COLO668 (cell line): ENCODE measurements around the gene USP36.

Source experiments
- DNase-seq: peaks from one replicate; lab custom pipeline; 2025; ENCODE audit not compliant: unreplicated experiment; lab: John Stamatoyannopoulos, UW

USP36 gene

DNA sequence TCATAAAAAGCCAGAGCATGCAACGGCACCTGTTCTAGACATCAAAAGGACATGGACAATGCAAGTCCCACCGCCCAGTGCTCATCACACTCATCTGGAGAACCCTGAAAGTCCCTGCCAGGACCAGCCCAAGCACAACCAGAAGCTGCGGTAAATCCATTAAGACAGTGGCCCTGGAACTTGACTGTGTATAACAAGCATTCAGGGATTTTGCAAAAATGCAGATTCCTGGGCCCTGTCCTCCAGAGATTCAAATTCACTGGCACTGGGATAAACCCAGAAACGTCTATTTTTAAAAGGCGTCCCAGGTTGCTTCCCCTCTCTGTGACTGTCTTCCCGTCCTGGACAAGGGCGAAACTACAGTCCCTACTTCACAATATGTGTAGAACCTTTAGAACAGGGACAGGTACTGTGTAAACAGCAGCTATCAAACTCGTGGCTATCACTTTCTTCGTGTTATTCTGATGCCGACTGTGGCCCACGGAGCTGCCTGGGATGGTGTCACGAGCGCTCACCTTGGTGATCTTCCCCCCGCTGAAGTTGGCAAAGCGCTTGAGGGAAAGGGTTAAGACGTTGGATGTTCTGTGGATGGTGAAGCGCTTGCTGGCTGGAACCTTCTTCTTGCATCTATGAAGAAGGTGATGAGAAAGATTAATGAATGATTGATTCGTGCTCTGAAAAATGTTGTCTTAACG, 22.3 kb downstream of the USP36 start:
- DNase-seq: no peak

DNA sequence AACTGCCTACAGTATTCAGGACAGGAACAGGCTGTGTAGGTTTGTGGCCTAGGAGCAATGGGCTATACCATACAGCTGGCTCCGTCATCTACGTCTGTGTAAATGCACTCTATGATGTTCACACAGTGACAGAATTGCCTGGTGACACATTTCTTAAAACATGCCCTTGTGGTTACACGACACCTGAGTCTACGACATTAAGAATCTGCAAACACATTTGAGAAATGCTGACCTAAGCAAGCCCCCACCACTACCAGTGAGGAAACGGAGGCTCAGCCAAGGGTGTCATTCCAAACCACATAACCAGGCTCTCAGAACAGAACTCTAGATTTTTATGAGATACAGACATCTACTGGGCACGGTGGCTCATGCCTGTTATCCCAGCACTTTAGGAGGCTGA, 23.5 kb downstream of the USP36 start:
- DNase-seq: no peak

DNA sequence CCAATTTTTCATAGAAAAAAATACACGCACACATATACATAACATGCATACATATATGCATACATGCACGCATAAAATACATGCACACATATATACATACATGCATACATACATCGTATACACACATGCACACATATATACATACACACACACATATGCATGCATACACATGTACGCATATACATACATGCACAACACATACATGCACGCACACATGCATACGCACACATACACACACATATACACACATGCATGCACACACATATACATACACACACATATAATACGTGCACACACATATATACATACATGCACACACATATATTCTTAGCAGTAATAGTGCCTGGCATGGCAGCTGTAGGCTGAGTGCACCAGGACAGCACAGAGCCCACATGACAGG, 24.9 kb downstream of the USP36 start:
- DNase-seq: no peak

DNA sequence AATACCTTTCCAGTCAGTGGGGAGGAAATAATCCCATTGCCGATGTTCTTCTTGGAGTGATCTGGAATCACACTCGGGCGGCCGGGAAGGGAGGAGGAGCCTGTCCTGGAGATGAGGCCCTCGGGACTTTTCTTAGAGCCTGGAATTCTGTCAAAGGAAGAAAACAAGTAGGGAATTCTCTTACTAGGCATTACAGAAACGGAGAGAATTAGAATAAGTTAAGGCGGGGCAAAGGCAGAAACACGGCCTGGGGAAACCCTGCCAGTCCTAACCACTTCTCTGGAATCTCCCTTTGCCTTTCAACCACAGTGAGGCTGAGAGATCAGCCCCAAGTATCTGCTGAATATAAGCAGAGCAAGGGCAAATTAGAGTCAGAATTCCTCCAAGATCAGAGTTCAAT, 27.8 kb downstream of the USP36 start:
- no peak for DNase-seq

DNA sequence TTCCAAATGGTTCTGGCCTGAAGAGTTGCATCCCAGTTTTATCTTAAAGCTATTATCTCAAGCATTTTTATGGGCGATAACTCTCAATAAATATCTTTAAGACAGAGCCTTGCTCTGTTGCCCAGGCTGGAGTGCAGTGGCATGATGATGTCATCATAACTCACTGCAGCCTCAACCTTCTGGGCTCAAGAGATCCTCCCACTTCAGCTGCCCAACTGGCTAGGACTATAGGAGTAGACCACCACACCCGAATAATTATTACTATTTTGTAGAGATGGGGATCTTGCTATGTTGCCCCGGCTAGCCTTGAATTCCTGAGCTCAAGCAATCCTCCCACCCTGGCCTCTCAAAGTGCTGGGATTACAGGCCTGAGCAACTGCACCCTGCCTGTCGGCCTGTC, 32.5 kb downstream of the USP36 start:
- DNase-seq: no peak

DNA sequence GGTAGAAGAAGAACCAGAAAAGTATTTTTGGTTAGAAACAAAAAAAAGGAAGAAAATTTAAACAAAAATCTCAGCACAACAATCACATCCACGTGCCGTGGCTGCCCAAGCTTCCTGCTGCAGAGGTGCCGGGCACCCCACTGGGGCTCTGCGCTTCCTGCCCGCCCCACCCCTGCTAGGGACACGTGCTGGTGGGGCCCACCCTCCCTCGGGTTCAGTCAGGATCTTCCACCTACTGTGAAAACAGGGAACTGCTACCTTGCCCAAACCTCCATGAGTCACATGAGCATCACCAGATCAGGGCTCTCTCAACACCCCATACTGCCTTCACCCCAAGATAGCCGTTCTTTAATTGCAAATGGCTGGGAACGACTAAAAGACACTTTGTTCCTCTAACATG, 34.2 kb downstream of the USP36 start:
- no peak for DNase-seq

DNA sequence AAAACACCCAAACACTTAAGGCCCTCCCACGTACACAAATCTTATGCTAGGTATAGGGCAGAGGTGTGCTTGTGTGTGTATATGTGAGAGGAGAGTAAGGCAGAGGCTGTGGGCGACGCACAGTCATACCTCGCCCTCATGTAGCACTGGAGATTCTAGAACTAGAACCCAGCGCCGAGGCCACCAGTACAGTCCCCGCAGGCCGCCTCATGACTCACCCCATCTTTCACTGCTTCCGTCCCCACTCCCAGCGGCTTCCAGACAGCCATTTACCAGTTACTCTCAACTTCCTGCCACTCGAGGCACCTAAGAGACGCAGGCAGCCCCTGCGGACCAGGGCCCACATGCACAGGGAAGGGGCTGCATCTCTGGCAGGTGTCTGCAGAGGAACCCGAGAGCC, 35.3 kb downstream of the USP36 start:
- no peak for DNase-seq

DNA sequence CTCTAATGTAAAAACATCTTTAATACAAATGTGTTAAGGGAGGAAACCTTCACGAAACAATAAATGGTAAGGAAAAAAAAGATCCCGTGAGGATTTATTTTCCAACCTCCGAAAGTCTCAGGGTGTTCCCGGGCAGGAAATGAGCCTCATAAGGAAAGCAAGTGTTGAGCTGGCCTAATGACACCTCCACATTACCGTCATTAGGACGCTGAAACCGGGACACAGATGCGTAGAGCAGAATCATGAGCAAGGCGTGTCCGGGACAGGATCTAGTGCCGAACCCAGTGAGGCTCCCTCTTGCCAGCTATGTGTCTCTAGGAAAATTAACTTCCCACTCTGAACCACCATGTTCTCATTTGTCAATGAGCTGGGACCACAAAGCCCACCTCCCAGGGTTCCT, 35.8 kb downstream of the USP36 start:
- DNase-seq: no peak

DNA sequence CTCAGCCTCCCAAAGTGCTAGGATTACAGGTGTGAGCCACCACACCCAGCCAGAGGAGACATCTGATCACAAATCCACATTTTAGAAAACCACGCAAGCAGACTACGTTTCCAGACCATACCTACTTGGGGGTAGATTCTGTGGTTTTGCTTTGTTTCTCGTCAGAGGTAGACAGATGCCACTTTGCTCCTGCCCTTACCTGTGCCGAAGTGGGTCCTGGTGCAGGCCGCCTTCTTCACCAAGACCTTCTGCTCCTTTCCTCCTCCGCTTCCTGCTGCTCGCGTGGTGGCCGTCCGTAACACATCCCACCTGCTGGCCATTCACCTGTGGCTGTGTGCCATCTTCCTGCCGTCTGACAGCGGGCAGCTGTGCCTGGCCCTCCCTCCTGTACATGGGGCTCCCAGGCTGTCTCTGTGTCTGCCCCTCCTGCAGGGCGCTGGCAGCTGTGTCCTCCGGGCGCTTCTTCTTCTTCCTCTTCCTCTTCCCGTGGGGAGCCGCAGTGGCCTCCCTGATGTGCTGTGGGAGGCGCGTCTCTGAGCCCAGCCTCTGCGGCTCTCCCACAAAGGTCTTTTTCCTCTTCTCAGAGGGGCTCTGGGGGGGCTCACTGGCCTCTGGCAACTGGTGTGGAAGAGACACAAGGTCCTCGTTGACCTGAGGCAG, 37.3 kb downstream of the USP36 start:
- no peak for DNase-seq

DNA sequence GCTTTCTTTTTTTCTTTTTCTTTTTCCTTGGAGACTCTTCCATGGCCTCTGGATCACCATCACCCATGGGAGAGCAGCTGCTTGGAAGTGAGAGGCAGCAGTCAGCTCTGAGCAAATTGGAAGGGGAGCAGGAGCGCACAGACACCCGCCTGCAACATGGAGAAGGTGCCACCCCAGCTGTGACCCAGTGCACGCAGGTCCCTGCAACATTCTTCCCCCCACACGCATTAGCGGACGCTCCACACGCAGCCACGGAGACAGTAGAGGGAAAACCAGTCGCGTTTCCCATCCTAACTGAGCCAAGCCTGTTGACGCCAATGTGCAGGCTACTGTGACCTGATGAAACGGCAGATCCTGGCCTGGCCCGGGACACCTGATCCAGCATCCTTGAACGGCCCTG, 38.2 kb downstream of the USP36 start:
- DNase-seq: no peak

DNA sequence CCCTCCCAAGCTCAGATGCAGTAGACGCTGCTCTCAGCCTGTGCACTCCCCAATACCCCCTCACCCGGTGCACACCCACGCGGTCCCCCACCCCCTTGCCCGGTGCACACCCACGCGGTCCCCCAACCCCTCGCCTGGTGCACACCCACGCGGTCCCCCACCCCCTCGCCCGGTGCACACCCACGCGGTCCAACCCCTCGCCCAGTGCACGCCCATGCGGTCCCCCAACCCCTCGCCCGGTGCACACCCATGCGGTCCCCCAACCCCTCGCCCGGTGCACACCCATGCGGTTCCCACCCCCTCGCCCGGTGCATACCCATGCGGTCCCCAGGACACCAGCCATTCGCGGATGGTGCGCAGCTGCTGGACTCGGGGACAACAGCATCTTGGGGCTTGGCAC, 38.6 kb downstream of the USP36 start:
- no peak for DNase-seq

DNA sequence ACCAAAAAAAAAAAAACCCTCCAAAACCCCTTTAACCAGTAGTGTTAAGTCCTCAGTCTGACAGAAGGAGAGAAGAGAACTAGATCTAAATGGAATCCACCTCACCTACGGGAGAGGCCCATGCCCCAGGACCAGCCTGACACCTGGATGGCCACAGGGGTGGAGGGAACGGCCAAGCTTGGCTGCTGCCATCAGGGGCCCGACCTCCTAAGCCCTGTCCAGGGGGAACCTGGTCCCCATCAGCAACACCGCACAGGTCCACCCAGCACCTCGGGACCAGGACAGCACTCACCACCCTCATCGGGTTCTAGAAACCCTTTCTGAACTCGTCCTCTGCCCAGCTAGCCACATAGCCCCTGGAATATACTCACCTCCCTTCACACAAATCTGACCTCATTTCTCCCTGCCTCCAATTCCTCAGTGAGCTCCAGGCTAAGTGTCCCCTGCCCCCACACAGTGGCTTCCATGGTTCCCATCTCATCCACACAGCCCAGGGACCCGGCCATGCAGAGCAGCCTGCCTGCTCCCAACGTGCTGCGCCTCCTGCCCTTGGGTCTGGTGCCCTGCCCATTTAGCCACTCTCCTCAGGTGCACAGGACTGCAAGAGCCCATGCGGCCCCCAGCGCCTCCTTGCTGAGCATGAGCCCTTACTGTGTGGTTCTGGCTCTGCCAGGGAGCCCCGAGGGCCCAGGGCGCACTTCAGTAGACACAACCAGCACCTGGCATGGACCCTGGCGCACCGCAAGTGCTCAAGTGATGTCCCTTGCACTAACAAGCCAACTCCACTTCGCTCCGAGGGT, 40.3 kb downstream of the USP36 start:
- no peak for DNase-seq

DNA sequence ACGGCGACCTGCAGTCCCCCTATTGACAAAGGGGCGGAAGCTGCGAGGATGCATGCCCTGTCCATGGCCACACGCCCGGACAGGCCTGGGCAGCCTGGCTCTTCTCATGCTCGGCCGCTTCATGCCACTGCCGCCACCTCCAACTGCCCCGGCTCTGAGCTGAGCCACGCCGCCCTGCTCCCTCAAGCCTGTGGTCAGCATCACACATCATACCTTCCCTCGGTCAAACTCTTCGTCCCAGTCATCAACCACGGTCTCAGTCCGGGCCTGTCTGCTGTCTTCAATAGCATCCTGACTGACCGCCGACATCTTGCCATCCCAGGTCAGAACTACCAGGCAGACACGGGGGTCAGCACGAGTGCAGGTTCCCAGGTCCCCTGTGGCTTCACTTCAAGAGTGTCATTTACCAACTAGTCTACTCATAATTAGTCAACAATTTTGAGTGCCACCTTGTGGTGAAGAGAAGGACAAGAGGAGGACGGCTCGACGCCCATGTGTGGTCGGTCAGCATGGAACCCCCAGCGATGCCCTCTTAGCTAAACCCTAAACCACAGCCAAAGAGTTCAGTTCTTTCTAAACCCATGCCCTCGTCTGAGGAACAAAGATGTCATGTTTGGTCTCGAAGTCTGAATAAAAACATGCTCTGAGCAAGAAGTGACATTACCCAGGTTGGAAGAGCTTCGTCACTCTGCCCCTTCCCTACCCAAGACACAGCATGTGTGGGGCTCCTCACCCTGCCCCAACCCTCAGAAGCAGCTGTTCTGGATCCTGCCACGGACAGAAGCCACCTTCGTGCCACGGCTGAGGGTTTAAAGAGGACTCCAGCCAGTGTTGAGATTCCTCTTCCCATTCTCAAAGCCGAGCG, 41.7 kb downstream of the USP36 start:
- no peak for DNase-seq

DNA sequence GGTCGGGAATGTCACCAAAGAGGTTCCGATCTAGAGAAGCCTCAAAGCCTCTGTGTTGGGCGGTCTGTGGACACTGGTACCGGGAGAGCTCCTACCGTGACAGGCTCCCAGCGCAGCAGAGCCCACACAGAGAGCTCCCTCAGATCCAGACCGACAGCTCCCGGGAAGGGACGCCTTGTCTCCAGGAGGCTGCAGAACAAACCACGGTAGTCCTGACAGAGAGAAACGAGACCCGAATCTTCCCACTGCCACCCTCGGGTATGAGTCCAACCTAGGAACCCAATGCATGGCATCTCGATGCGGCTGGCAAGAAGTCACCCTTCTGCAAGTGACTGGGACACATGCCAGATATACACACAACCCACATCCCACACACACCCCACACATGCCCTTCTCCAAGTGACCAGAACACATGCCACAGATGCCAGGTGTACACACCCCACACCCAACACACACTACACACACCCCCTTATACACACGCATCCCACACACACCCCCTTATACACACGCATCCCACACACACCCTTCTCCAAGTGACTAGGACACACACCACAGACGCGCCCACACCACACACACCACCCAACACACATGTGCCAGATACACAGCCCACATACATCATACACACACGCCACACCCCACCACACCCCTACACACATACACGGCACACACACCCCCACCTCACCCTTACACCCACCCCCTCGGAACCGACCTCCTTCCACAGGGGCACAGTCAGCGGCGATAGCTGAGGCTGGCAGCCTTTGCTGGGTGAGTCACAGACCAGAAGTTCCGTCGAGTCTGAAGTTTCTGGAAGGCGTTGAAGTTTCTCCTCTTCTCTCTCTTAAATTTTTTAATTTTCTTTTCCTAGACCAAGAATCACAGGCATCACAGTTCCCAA, 42.7 kb downstream of the USP36 start:
- DNase-seq: no peak

DNA sequence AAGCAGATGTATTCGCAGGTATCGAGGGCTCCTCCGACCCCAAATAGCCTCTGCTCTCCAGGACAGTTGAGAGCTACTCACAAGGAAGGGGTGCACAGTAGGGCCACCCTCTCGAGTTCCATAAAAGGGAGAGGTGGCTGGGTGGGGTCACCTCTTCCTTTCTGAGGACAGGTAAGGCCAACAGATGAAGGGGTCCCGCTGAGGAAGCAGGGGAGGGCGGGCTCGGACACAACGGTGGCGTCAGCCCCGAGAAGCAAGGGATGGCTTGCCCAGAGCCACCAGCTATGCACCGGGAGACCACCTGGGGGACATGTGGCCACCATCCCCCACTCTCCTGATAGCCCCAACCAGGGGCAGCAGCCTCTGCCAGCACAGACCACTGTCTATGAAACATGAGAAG, 43.4 kb downstream of the USP36 start:
- no peak for DNase-seq

DNA sequence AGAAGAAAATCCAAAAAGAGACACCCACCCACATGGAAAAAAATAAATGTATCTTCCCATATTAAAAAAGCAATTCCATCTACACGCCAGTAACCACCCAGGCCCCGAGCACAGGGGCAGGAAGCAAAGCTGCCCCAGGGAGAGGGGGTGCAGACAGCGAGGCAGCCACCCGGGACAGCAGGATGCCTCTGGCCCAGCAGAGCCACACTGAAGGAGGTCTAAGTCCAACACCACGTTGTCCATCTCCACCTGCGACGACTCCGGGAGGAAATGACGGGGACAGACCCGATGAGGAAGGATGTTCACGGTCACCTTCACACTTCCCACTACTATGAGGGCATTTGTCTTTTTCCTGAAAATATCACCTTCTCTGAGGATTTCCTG, 44.1 kb downstream of the USP36 start:
- no peak for DNase-seq

DNA sequence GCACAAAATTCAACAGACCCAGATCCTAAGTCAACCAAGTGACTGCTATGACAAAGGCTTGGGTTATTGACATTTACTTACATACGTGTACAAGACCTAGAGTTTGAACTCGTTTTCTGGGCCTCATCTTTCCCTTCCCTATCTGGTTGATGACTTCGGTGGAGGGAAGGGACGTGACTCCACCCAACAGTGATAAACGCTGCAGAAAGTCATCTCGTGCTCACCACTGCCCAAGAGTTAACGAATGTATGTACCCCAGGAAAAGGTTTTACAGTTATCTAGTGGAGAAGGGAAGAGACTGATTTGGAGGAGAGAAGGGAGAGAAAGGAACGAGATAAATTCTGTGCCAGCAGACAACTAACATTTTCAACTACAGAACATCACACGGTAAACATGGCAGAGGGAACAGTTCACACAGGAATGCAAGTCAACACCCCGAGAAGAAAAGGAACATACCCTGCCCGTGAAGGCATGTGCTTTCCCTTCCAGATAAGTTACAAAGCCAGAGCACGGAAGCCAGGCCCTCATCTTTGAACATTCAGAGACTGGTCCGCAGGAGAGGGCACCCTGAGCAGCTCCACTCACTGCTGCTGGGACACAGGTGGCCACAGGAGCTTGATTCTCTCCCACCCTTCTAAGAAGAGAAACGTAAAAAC, 44.6 kb downstream of the USP36 start:
- no peak for DNase-seq

DNA sequence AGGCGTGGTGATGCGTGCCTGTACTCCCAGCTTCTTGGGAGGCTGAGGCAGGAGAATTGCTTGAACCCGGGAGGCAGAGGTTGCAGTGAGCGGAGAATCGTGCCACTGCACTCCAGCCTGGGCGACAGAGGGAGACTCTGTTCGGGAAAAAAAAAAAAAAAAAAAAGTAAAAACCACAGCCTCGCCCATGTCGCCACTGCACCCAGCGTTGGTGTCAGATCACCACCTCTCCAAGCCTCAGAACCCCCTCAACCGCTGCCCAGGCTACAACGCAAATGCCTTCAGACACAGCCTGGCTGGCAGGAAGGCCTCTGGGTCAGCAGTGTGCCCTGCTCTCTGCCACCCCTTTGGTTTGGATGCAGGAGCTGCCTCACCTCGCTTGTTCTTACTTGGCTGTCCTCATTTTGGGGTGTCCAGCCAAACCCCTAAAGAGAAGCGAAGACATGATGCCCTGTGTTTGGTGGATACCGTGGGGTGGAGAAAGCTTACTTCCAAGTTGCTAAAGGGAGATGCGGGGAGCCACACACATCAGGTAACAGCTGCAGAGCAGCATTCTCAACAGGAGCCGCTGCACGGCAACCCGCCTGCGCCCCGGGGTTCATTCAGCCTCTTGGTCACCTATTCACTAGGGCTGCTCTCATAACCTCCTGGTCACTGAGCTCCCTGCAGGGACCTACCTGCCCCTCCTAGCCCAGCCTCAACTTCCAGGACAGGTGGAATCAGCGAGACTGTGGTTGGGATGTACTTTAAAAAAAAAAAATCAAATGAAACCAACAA, 45.6 kb downstream of the USP36 start:
- DNase-seq: no peak

DNA sequence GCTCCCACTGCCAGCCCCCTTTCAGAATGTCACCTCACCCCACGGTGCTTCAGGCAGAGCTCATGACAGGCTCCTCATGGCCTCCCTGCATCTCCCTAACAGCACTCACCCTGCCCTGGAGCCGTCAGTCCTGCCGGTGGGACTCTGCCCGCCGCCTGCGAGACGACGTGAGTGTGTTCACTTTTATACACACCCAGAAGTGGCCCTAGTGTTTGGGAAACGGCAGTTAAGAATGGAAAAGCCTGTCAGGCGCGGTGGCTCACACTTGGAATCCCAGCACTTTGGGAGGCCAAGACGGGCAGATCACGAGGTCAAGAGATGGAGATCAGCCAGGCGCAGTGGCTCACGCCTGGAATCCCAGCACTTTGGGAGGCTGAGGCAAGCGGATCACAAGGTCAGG, 46.2 kb downstream of the USP36 start:
- no peak for DNase-seq
